Gastroesophageal sphincter (tissue), 3 donors: ENCODE measurements around the gene CLEC14A.

Experiments used
- CTCF ChIP-seq, 4 experiments: fragments of 200-600 bp in 2 of 4; fragments of 450-650 bp in 2 of 4; sonication (generic) in 1 of 4; IDR thresholded peaks; one replicate each; pipeline ENCODE4 v1.5.1; 2017 to 2019; ENCODE audit warnings: antibody characterized with exemption in 4 of 4, mild to moderate bottlenecking in 2 of 4, moderate library complexity in 2 of 4
- POLR2A ChIP-seq, 2 donors: fragments of 450-650 bp; IDR thresholded peaks; one replicate each; pipeline ENCODE4 v1.6.1; 2017; ENCODE audit warnings: antibody characterized with exemption in 2 of 2, mild to moderate bottlenecking in 2 of 2, moderate library complexity in 1 of 2
- POLR2AphosphoS5 ChIP-seq: sonication (generic); formaldehyde crosslinking; IDR thresholded peaks from one replicate; pipeline ENCODE4 v1.6.1; 2017; ENCODE audit warnings: antibody characterized with exemption

- TF ChIP-seq CTCF (IDR thresholded peaks at IDR 0.05) (no peak), POLR2A (IDR thresholded peaks at IDR 0.05) (no peak), POLR2AphosphoS5 (no peak)
These were observed 30.1 kb upstream of the CLEC14A start for GRCh38 chr14:38285962-38286361.
